ENCODE measurements around the gene CHIT1. TPM values are rescaled to one million over a fixed set of nuclear protein-coding genes. Genes with fewer than 3 reads are reported as not detected.

Gene CHIT1
- total RNA-seq: 0.27 and 0.41 TPM in 2 replicates

GRCh38 chr1:203229471-203230135 lies at the start of gene CHIT1:
Gene CHIT1, minus strand, starts transcription at chr1:203229673. Its CDS starts 37 bp downstream, at chr1:203229636.
- intact Hi-C loops (cut with micrococcal nuclease): no loop called here

GRCh38 chr1:203278885-203279406 lies 49.5 kb upstream of the CHIT1 start:
- intact Hi-C loops (cut with micrococcal nuclease): loop anchor here (1.0 kb wide), 1 partner anchor 8 kb away; no protein-coding TSS in a partner anchor

GRCh38 chr1:203278082-203278884 lies 48.8 kb upstream of the CHIT1 start:
- intact Hi-C loops (cut with micrococcal nuclease): loop anchor here (1.0 kb wide), 1 partner anchor 9 kb away; no protein-coding TSS in a partner anchor

- intact Hi-C loops (cut with micrococcal nuclease): no loop called here
These were observed 47.6 kb upstream of the CHIT1 start for GRCh38 chr1:203276916-203277545.

- intact Hi-C loops (cut with micrococcal nuclease): no loop called here
These were observed 46.9 kb upstream of the CHIT1 start for GRCh38 chr1:203276408-203276807.

- intact Hi-C loops (cut with micrococcal nuclease): no loop called here
These were observed 46.3 kb upstream of the CHIT1 start for GRCh38 chr1:203275656-203276272.

DNA sequence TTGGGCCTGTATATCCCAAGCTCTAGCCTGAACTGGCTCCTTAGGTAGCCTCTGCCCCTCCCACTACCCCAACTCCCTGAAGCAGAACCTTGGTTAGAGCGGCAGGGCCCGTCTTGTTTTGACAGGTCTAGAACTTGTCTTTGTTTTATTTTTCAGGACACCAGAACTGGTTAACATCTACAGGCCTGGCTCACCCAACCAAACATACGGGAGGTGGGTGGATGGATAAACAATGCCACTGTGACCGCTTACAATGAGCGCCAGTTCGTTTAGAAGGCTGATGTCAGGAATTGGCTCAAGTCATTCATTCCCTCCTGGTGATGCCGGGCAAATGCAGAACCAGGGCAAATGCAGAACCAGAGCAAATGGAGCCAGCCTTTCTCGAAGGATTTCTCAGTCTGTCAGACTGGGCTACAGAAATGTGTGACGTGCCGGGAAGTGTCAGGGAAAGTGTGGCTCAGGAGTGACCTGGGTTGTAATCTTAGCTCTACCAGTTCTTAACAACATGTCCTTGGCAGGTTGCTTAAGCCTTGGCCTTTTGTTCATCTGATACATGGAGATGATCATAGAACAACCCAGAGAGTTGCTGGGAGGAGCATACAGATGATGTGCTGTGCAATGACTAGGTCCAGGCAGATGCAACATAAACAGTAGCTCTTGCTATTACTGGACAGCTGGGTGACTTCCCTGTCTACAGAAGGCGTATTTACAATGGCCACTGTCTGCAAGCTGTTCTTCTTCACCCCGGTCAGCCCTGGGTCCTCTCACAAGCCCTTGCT lies 45.3 kb upstream of the CHIT1 start:
- intact Hi-C loops (cut with micrococcal nuclease): loop anchor here (5.0 kb wide), 3 partner anchors 353 to 588 kb away; partner anchors contain the start of genes ATP2B4 and SNRPE

GRCh38 chr1:203273869-203274602 lies 44.6 kb upstream of the CHIT1 start:
- intact Hi-C loops (cut with micrococcal nuclease): loop anchor here (1.0 to 5.0 kb wide), 7 partner anchors 13 to 588 kb away; partner anchors contain the start of genes ATP2B4, BTG2 and SNRPE

GRCh38 chr1:203273206-203273868 lies 43.9 kb upstream of the CHIT1 start:
- intact Hi-C loops (cut with micrococcal nuclease): loop anchor here (1.0 to 5.0 kb wide), 7 partner anchors 14 to 589 kb away; partner anchors contain the start of genes ATP2B4, BTG2 and SNRPE

GRCh38 chr1:203272633-203273205 lies 43.2 kb upstream of the CHIT1 start:
- intact Hi-C loops (cut with micrococcal nuclease): loop anchor here (1.0 to 5.0 kb wide), 7 partner anchors 15 to 590 kb away; partner anchors contain the start of genes ATP2B4, BTG2 and SNRPE

GRCh38 chr1:203271962-203272632 lies 42.6 kb upstream of the CHIT1 start:
- intact Hi-C loops (cut with micrococcal nuclease): loop anchor here (1.0 to 5.0 kb wide), 4 partner anchors 355 to 590 kb away; partner anchors contain the start of genes ATP2B4 and SNRPE

GRCh38 chr1:203271018-203271743 lies 41.7 kb upstream of the CHIT1 start:
- intact Hi-C loops (cut with micrococcal nuclease): loop anchor here (1.0 to 5.0 kb wide), 4 partner anchors 356 to 591 kb away; partner anchors contain the start of genes ATP2B4 and SNRPE

DNA sequence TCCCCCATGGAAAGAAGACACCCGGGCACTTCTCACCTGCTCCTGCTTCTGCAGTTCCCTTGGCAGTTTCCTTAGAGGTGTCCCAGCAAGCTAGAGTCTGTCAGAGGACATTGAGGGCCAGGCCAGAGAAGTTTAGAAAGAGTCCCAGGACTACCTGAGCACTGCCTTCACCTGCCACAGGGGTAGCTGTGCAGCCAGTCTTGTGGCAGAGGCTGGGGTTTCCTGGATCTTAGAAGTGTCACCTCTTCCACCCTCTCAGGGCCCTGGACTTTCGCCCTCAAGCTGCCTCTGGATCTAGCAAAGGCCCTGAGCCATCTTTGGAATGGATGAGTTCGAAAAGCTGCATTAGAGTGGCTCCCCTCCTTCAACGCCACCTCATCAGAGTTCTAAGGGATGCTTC lies 41.0 kb upstream of the CHIT1 start:
- intact Hi-C loops (cut with micrococcal nuclease): loop anchor here (5.0 kb wide), 3 partner anchors 357 to 592 kb away; partner anchors contain the start of genes ATP2B4 and SNRPE

DNA sequence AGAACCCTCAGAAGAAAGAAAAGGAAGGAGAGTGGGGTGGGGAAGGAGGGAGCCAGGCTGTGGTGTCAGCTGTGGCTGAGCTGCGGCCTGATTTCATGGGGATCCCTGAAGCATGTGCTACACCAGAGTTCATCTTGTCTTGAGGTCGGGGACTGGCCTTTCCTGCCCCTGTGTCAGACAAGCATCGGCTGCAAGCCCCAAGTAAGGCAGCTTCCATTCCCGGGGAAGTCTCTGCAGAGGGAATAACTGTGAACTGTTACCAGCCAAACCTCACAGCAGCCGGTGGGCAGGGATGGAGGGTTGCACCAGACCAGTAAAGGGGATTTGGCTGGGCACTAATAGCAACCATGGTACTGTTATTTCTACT lies 40.2 kb upstream of the CHIT1 start:
- intact Hi-C loops (cut with micrococcal nuclease): loop anchor here (1.0 to 5.0 kb wide), 5 partner anchors 230 to 593 kb away; partner anchors contain the start of genes ATP2B4 and SNRPE

DNA sequence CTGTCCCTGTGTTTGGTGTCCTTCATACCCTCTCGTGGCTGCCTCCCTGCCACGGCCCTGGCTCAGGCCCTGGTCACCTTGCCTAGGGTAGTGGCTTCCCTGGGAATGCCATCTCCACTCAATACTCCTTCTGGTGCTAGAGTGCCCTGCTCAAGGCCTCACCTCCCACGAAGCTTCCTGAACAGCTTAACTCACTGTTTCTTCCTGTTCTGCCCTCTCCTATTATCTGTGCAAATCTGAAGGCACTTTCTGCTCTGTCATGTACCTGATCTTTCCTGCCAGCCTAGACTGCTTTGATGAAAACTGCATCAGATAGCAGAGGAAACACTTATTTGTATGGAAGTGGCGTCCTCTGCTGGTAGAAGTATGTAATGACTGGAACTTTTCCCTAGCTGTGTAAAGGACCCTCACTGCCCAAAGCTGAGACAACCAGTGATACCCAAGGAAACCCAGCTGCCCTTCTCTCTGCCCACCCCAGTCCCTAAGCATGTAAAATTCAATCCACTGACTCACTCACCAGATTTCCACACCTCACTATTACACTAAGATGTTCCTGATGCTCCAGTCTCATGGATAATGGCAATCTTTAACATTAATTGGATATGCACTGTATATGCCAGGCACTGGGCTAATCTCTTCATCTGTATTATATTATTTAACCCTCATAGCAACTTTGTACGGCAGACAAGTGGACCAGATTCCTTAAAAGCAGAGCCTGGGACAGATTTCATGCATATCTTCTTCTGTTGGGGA lies 39.6 kb upstream of the CHIT1 start:
- intact Hi-C loops (cut with micrococcal nuclease): loop anchor here (1.0 to 5.0 kb wide), 2 partner anchors 230 to 233 kb away; no protein-coding TSS in a partner anchor

DNA sequence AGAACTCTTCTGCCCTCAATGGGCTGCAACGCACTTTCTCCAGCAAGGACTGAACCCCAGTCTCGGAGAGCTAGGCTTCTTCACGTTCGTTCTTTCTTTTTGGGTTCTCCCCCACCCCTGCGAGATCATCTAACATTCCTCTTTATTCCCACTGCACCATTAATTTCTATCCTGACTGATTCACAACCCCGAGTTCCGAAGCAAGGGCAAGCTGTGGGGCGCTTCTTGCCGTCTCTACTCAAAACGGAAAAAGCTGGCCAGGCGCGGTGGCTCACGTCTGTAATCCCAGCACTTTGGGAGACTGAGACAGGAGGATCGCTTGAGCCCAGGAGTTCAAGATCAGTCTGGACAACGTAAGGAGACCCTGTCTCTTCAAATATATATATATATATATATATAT lies 38.4 kb upstream of the CHIT1 start:
- intact Hi-C loops (cut with micrococcal nuclease): loop anchor here (1.0 to 5.0 kb wide), 6 partner anchors 59 to 434 kb away; partner anchors contain the start of gene RABIF

Measured in T-helper 1 cell treated with Interleukin-12 subunit alpha and Interleukin-12 subunit beta and Interleukin-4 antibody, amounts not matched to agents 30 ng/mL and 1 ng/mL, for 36 hours (primary cell).